Neural progenitor cell (in vitro differentiated cells): ENCODE measurements around the gene RPUSD2.

Experiments
- CTCF ChIP-seq: fragments of 200-600 bp; sonication (generic); IDR thresholded peaks from 2 replicates; pipeline ENCODE4 v1.5.1; 2017; ENCODE audit warnings: antibody characterized with exemption, mild to moderate bottlenecking
- EZH2 ChIP-seq: fragments of 200-600 bp; sonication (generic); IDR thresholded peaks from 2 replicates; pipeline ENCODE4 v1.6.1; 2017; ENCODE audit warnings: antibody characterized with exemption, mild to moderate bottlenecking, moderate library complexity

DNA sequence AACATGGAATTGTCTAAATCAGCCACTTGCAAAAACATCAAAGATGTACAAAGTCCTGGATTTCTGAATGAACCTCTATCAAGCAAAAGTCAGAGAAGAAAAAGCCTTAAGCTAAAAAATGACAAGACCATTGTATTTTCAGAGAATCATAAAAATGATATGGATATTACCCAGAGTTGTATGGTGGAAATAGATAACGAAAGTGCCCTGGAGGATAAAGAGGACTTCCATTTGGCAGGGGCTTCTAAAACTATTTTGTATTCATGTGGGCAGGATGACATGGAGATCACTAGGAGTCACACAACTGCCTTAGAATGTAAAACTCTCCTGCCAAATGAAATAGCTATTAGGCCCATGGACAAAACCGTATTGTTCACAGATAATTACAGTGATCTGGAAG is 54.3 kb downstream of the RPUSD2 start:
- no peak for TF ChIP-seq EZH2
- no peak for TF ChIP-seq CTCF
